Cardiac muscle cell (in vitro differentiated cells and primary cell): ENCODE data around the gene ANKHD1. TPM values are rescaled to one million over a fixed set of nuclear protein-coding genes. Genes with fewer than 3 reads are reported as not detected.

Source experiments
- DNase-seq, 2 donors: peaks; one replicate each; pipeline versions ENCODE4 v3.0.0 to v3.0.0-alpha.2; 2010 to 2017; ENCODE audit warnings: low read depth in 1 of 2, low spot score in 1 of 2
- H3K27ac ChIP-seq: fragments of 200-600 bp; sonication (generic); 2 replicates; pipeline ENCODE4 v1.5.1; 2016
- H3K27me3 ChIP-seq: fragments of 200-600 bp; sonication (generic); 2 replicates; pipeline ENCODE4 v1.6.0; 2016; ENCODE audit warnings: control low read depth
- H3K36me3 ChIP-seq: fragments of 200-600 bp; sonication (generic); 2 replicates; pipeline ENCODE4 v1.5.1; 2016; ENCODE audit warnings: control low read depth
- H3K4me1 ChIP-seq: fragments of 200-600 bp; sonication (generic); 2 replicates; pipeline ENCODE4 v1.8.1; 2017; ENCODE audit warnings: low read depth, mild to moderate bottlenecking, mixed run types
- H3K4me3 ChIP-seq: fragments of 200-600 bp; sonication (generic); 2 replicates; pipeline ENCODE4 v1.5.1; 2016; ENCODE audit warnings: mild to moderate bottlenecking
- H3K9me3 ChIP-seq: fragments of 200-600 bp; sonication (generic); 2 replicates; pipeline ENCODE4 v1.5.1; 2017; ENCODE audit warnings: low read depth, mild to moderate bottlenecking, control low read depth
- CTCF ChIP-seq: IDR thresholded peaks from 2 replicates; pipeline ENCODE4 v1.5.1; 2012; ENCODE audit warnings: low read depth, mild to moderate bottlenecking, low read length
- polyA plus RNA-seq: library from polyadenylated mRNA; unstranded; fragments of >200 nt; fragmentation: Nextera tagmentation; extraction: Ambion mirVana; gene quantifications from 2 replicates; pipeline ENCODE4 v1.2.1, GENCODE V29; 2016
- total RNA-seq: library from RNA; depleted of rRNA; stranded (reverse); fragments of >200 nt; gene quantifications from 2 replicates; pipeline ENCODE4 v1.2.3, GENCODE V29; 2016

The ANKHD1 gene
- total and polyA plus RNA-seq, 2 experiments from 2014 or later: 42.4 to 46.5 TPM

- Histone ChIP-seq H3K27ac (no peak overlapping the region), H3K4me1 (no peaks in the 10 kb centered on the region), H3K36me3 (peaks cover 21% of the 10 kb centered on the region), H3K9me3 (no peaks in the 10 kb centered on the region), H3K4me3 (no peak overlapping the region), H3K27me3 (no peaks in the 10 kb centered on the region)
- TF ChIP-seq CTCF: no peak
- no peak for DNase-seq
These were observed 97.0 kb downstream of the ANKHD1 start for GRCh38 chr5:140498591-140498990.

- no peak for DNase-seq
- Histone ChIP-seq H3K36me3 (peaks cover 35% of the 10 kb centered on the region), H3K27me3 (no peaks in the 10 kb centered on the region), H3K27ac (no peak overlapping the region), H3K4me3 (no peak overlapping the region), H3K9me3 (no peaks in the 10 kb centered on the region), H3K4me1 (no peaks in the 10 kb centered on the region)
- no peak for TF ChIP-seq CTCF
These were observed 101.2 kb downstream of the ANKHD1 start for GRCh38 chr5:140502834-140503233.

GRCh38 chr5:140509898-140510297 is 108.3 kb downstream of the ANKHD1 start:
- Histone ChIP-seq H3K9me3 (no peaks in the 10 kb centered on the region), H3K36me3 (peaks cover 77% of the 10 kb centered on the region), H3K27me3 (no peaks in the 10 kb centered on the region), H3K4me1 (no peaks in the 10 kb centered on the region), H3K4me3 (no peak overlapping the region), H3K27ac (no peak overlapping the region)
- no peak for DNase-seq
- TF ChIP-seq CTCF: no peak

GRCh38 chr5:140513124-140513523 is 111.5 kb downstream of the ANKHD1 start:
- Histone ChIP-seq H3K27me3 (no peaks in the 10 kb centered on the region), H3K27ac (no peak overlapping the region), H3K4me1 (no peaks in the 10 kb centered on the region), H3K9me3 (no peaks in the 10 kb centered on the region), H3K36me3 (peaks cover 44% of the 10 kb centered on the region), H3K4me3 (no peak overlapping the region)
- no peak for TF ChIP-seq CTCF
- DNase-seq: no peak

GRCh38 chr5:140524003-140524402 is 122.4 kb downstream of the ANKHD1 start:
- DNase-seq: no peak
- Histone ChIP-seq H3K4me3 (no peak overlapping the region), H3K4me1 (no peaks in the 10 kb centered on the region), H3K27me3 (no peaks in the 10 kb centered on the region), H3K9me3 (no peaks in the 10 kb centered on the region), H3K27ac (no peak overlapping the region), H3K36me3 (peaks cover 35% of the 10 kb centered on the region)
- no peak for TF ChIP-seq CTCF

- Histone ChIP-seq H3K4me3 (no peak overlapping the region), H3K4me1 (no peaks in the 10 kb centered on the region), H3K27ac (no peak overlapping the region), H3K36me3 (peaks cover 60% of the 10 kb centered on the region), H3K9me3 (no peaks in the 10 kb centered on the region), H3K27me3 (no peaks in the 10 kb centered on the region)
- DNase-seq: no peak
- no peak for TF ChIP-seq CTCF
These were observed 138.6 kb downstream of the ANKHD1 start for GRCh38 chr5:140540227-140540626.
